Activated B cell treated with CpG ODN at 0.5 μM for 24 hours (primary cell): ENCODE measurements around the gene SMARCA1. TPM values are rescaled to one million over a fixed set of nuclear protein-coding genes. Genes with fewer than 3 reads are reported as not detected.

Source experiments
- ATAC-seq: fragments of 200-7000 bp; cut with Tn5 transposase; one replicate; pipeline ENCODE4 v1.10.0; 2021; ENCODE audit warnings: low read depth, mild to moderate bottlenecking, moderate library complexity
- CTCF ChIA-PET: fragments of 350-600 bp; sonication (Branson Sonifier 250); formaldehyde crosslinking; loops from one replicate; lab custom pipeline; 2021; ENCODE audit warnings: antibody characterized with exemption; lab: Charles Lee
- POLR2A ChIA-PET: fragments of 350-600 bp; sonication (Branson Sonifier 250); formaldehyde crosslinking; loops from one replicate; lab custom pipeline; 2021; ENCODE audit warnings: antibody characterized with exemption; lab: Charles Lee
- DNase-seq: peaks from one replicate; pipeline ENCODE4 v3.0.0; 2022
- H3K27ac Mint-ChIP-seq: one replicate; pipeline ENCODE4 v1.8.0; 2020; ENCODE audit warnings: mixed read lengths
- H3K27me3 Mint-ChIP-seq: one replicate; pipeline ENCODE4 v1.8.0; 2021; ENCODE audit warnings: mixed read lengths
- H3K36me3 Mint-ChIP-seq: one replicate; pipeline ENCODE4 v1.8.0; 2021; ENCODE audit warnings: low read depth, mixed read lengths
- H3K4me1 Mint-ChIP-seq: one replicate; pipeline ENCODE4 v1.8.0; 2021; ENCODE audit warnings: mixed read lengths
- H3K4me3 Mint-ChIP-seq: one replicate; pipeline ENCODE4 v1.8.0; 2020; ENCODE audit warnings: mild to moderate bottlenecking, mixed read lengths
- H3K9me3 Mint-ChIP-seq: one replicate; pipeline ENCODE4 v1.8.0; 2020; ENCODE audit warnings: mixed read lengths
- CTCF ChIP-seq: fragments of 200-600 bp; IDR thresholded peaks from one replicate; pipeline ENCODE4 v1.8.0; 2022; ENCODE audit warnings: antibody characterized with exemption, mild to moderate bottlenecking
- intact Hi-C: fragments of 100-400 bp; cut with micrococcal nuclease; formaldehyde crosslinking; loops from one replicate; pipeline ENCODE4 v1.15.1; 2024
- total RNA-seq: library from RNA; stranded (reverse); gene quantifications from 2 replicates; pipeline ENCODE4 v1.2.3, GENCODE V29; 2022

The SMARCA1 gene
- total RNA-seq, 1 donor from 2014 or later, result 1.1 TPM

GRCh38 chrX:129449148-129449547 is 74.1 kb downstream of the SMARCA1 start:
- H3K27ac Mint-ChIP-seq, result no peak overlapping the region
- no peaks in the 10 kb centered on the region for H3K4me1 Mint-ChIP-seq
- ChIA-PET POLR2A (no interaction called here), CTCF (no interaction called here)
- no peak for TF ChIP-seq CTCF
- H3K27me3 Mint-ChIP-seq, result no peaks in the 10 kb centered on the region
- no peaks in the 10 kb centered on the region for H3K36me3 Mint-ChIP-seq
- no peak for DNase-seq
- H3K4me3 Mint-ChIP-seq, result no peak overlapping the region
- ATAC-seq, result no peak
- no peaks in the 10 kb centered on the region for H3K9me3 Mint-ChIP-seq
- intact Hi-C loops, result no loop called here

GRCh38 chrX:129445436-129445835 is 77.9 kb downstream of the SMARCA1 start:
- ChIA-PET POLR2A (no interaction called here), CTCF (no interaction called here)
- H3K36me3 Mint-ChIP-seq, result no peaks in the 10 kb centered on the region
- DNase-seq (no peak), ATAC-seq (no peak)
- no peak overlapping the region for H3K27ac Mint-ChIP-seq
- H3K4me1 Mint-ChIP-seq, result no peaks in the 10 kb centered on the region
- no peak for TF ChIP-seq CTCF
- no peaks in the 10 kb centered on the region for H3K27me3 Mint-ChIP-seq
- no peak overlapping the region for H3K4me3 Mint-ChIP-seq
- no peaks in the 10 kb centered on the region for H3K9me3 Mint-ChIP-seq
- intact Hi-C loops, result no loop called here

- Mint-ChIP-seq H3K4me3 (no peak overlapping the region), H3K9me3 (no peaks in the 10 kb centered on the region), H3K27ac (no peak overlapping the region), H3K4me1 (no peaks in the 10 kb centered on the region), H3K27me3 (no peaks in the 10 kb centered on the region), H3K36me3 (no peaks in the 10 kb centered on the region)
- DNase-seq (no peak), ATAC-seq (no peak)
- no peak for TF ChIP-seq CTCF
- CTCF ChIA-PET, result no interaction called here
- POLR2A ChIA-PET, result no interaction called here
- intact Hi-C loops, result no loop called here
Observed at GRCh38 chrX:129433945-129434344, 89.3 kb downstream of the SMARCA1 start.

- DNase-seq (no peak), ATAC-seq (no peak)
- no peak overlapping the region for H3K27ac Mint-ChIP-seq
- no peak for TF ChIP-seq CTCF
- H3K9me3 Mint-ChIP-seq, result no peaks in the 10 kb centered on the region
- CTCF ChIA-PET, result no interaction called here
- no peaks in the 10 kb centered on the region for H3K27me3 Mint-ChIP-seq
- H3K36me3 Mint-ChIP-seq, result no peaks in the 10 kb centered on the region
- no peak overlapping the region for H3K4me3 Mint-ChIP-seq
- intact Hi-C loops, result no loop called here
- POLR2A ChIA-PET, result no interaction called here
- no peaks in the 10 kb centered on the region for H3K4me1 Mint-ChIP-seq
Observed at GRCh38 chrX:129433461-129433860, 89.8 kb downstream of the SMARCA1 start.

GRCh38 chrX:129427267-129427666 is 96.0 kb downstream of the SMARCA1 start:
- Mint-ChIP-seq H3K4me1 (no peaks in the 10 kb centered on the region), H3K27ac (no peak overlapping the region), H3K27me3 (peaks cover 2% of the 10 kb centered on the region), H3K4me3 (no peak overlapping the region), H3K9me3 (no peaks in the 10 kb centered on the region), H3K36me3 (no peaks in the 10 kb centered on the region)
- ATAC-seq (no peak), DNase-seq (no peak)
- ChIA-PET CTCF (no interaction called here), POLR2A (no interaction called here)
- TF ChIP-seq CTCF, result no peak
- intact Hi-C loops, result no loop called here
